GM12874 (cell line): ENCODE results near the gene ATF7IP2.

Experiments used
- CTCF ChIP-seq: IDR thresholded peaks from 2 replicates; pipeline ENCODE4 v1.5.1; 2011; ENCODE audit warnings: low read depth, mild to moderate bottlenecking, control low read depth, low read length, moderate library complexity; ENCODE audit not compliant: insufficient read depth

Gene ATF7IP2

GRCh38 chr16:10528635-10529034 is 142.8 kb downstream of the ATF7IP2 start:
- no peak for TF ChIP-seq CTCF

- no peak for TF ChIP-seq CTCF
These were observed 144.2 kb downstream of the ATF7IP2 start for GRCh38 chr16:10529895-10530669.

DNA sequence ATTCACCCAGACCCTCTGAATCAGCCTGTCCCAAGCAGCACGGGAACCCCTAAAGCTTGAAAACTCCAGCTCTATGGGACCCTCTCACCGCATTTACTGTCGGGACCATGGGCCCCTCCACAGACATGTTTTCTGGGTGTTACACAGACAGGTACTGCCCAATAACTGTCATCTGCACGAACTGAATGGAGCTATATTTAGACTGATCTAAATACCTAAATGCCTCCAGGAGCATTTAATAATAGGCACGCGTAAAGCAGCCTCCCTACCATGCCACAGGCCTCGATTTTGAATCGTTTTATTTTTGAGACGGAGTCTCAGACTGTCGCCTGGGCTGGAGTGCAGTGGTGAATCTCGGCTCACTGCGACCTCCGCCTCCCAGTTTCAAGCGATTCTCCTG is 144.8 kb downstream of the ATF7IP2 start:
- TF ChIP-seq CTCF: no peak

DNA sequence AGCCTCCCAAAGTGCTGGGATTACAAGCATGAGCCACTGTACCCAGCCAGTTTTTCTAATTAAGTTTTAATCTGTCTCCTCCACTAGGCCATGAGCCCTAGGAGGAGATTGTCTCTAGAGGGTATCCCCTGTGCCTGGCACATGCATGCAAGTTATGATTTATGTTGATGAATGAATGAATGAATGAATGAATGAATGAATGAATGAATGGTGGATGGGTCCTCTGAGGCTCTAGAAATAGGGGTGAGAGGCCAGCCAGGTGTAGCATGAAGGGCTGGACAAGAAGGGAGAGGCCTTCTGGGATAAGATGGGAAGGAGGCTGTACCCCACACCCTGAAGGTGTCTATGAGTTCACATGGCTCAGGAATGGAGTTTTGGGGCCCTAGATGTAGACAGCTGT is 145.7 kb downstream of the ATF7IP2 start:
- TF ChIP-seq CTCF: no peak
